Skeletal muscle tissue (tissue), 4 donors: ENCODE results near the gene ELAVL3. TPM values are rescaled to one million over a fixed set of nuclear protein-coding genes. Genes with fewer than 3 reads are reported as not detected.

Experiments used
- H3K27ac ChIP-seq: one replicate; pipeline ENCODE4 v1.7.0; 2013; ENCODE audit warnings: mild to moderate bottlenecking, low read depth, low read length, inconsistent platforms
- H3K27me3 ChIP-seq, 3 donors: one replicate each; pipeline ENCODE4 v1.7.0; 2013; ENCODE audit warnings: low read length in 3 of 3; ENCODE audit not compliant: control insufficient read depth in 3 of 3, insufficient read depth in 3 of 3
- H3K36me3 ChIP-seq, 3 donors: one replicate each; pipeline ENCODE4 v1.7.0; 2013; ENCODE audit warnings: low read length in 3 of 3; ENCODE audit not compliant: control insufficient read depth in 3 of 3, insufficient read depth in 3 of 3
- H3K4me1 ChIP-seq, 3 donors: one replicate each; pipeline ENCODE4 v1.7.0; 2013; ENCODE audit warnings: low read length in 3 of 3, mild to moderate bottlenecking in 3 of 3; ENCODE audit not compliant: control insufficient read depth in 3 of 3, insufficient read depth in 3 of 3
- H3K4me3 ChIP-seq, 3 donors: one replicate each; pipeline ENCODE4 v1.7.0; 2013; ENCODE audit warnings: low read length in 3 of 3
- H3K9ac ChIP-seq, 3 donors: one replicate each; pipeline ENCODE4 v1.7.0; 2013; ENCODE audit warnings: low read length in 3 of 3, mild to moderate bottlenecking in 3 of 3, moderate library complexity in 2 of 3, low read depth in 1 of 3
- H3K9me3 ChIP-seq, 3 donors: one replicate each; pipeline ENCODE4 v1.7.0; 2013; ENCODE audit warnings: low read length in 3 of 3; ENCODE audit not compliant: control insufficient read depth in 3 of 3
- total RNA-seq: library from RNA; depleted of rRNA; stranded (reverse); fragments of >200 nt; gene quantifications from one replicate; pipeline ENCODE4 v1.2.3, GENCODE V29; 2014
- donor health status: Osteomylitis.

ELAVL3 gene
- not detected for total RNA-seq

DNA sequence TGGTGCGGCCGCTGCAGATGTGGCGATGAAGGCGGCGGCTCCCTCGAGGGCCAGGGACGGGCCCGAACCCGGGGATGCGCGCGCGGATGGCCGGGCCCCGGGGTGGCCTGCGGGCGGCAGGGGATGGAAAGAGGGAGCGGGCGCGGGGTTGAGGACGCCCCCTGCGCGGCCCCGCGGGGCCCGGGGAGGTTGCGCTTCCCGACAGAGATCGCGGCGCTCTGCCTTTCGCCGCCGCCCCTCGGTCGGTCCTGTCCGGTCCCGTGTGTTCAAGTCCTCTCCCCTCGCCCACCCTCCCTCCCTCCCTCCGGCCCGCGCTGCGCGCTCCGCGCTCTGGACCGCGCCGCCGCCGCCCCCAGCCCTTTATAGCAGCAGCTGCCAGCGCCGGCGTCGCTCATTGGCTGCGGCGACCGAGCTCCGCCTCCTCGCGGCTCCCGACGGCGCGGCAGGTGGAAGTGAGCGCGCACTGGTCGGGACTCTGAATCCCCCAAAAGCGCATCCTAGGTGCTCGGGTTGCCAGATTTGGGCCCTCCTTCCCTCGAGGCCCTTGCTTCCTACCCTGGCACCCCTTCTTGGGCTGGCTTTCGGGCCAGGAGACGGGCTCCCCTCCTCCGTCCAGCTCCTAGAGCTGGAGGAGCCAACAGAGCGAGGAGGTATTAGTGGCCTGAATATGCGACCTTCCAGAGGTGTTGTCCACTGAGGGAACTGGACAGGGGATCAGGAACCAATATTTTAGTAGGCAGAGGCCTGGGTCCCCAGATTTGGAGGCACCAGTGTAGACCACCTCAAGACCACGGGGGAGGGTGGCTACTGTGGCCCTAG is at the start of gene ELAVL3:
Gene ELAVL3 (minus strand): TSS at position 332 of the 819 bp plus-strand sequence. CDS start 438 bp downstream, outside the sequence.
- H3K36me3 ChIP-seq: peaks cover 0 to 5% (median 4%) of the 10 kb centered on the region in 3 donors
- H3K9ac ChIP-seq: no peak within 1 kb of the TSS
- H3K27ac ChIP-seq: no peak within 1 kb of the TSS
- no peaks in the 10 kb centered on the region for H3K9me3 ChIP-seq
- H3K4me3 ChIP-seq: no peak within 1 kb of the TSS
- H3K27me3 ChIP-seq: peaks cover 46 to 50% (median 49%) of the 10 kb centered on the region in 3 donors
- peaks cover 9 to 10% (median 10%) of the 10 kb centered on the region in 3 donors for H3K4me1 ChIP-seq

- H3K27ac ChIP-seq: no peak overlapping the region
- no peak overlapping the region for H3K9ac ChIP-seq
- no peaks in the 10 kb centered on the region for H3K27me3 ChIP-seq
- H3K9me3 ChIP-seq: no peaks in the 10 kb centered on the region
- no peaks in the 10 kb centered on the region for H3K36me3 ChIP-seq
- H3K4me3 ChIP-seq: no peak overlapping the region
- peaks cover 12 to 16% (median 14%) of the 10 kb centered on the region in 3 donors for H3K4me1 ChIP-seq
These were observed 49.6 kb upstream of the ELAVL3 start for GRCh38 chr19:11530432-11530831.

- Histone ChIP-seq H3K27ac (peak within 1 kb of the TSS; percentile 82), H3K9me3 (no peaks in the 10 kb centered on the region), H3K36me3 (peaks cover 0 to 2% (median 0%) of the 10 kb centered on the region in 3 donors), H3K4me1 (peaks cover 11 to 16% (median 13%) of the 10 kb centered on the region in 3 donors), H3K4me3 (peak within 1 kb of the TSS; percentile 68 to 97 (median 95)), H3K9ac (peak within 1 kb of the TSS; percentile 73 to 95 (median 91)), H3K27me3 (no peaks in the 10 kb centered on the region)
These were observed 47.9 kb upstream of the ELAVL3 start, which contains the start of gene ECSIT for GRCh38 chr19:11528551-11529341. TSS of gene ECSIT (minus strand) at chr19:11529134. CDS start at chr19:11519170, 9,964 bp downstream.

GRCh38 chr19:11519138-11519537 is 38.3 kb upstream of the ELAVL3 start:
- Histone ChIP-seq H3K9me3 (no peaks in the 10 kb centered on the region), H3K27me3 (no peaks in the 10 kb centered on the region), H3K9ac (no peak overlapping the region), H3K36me3 (peaks cover 19 to 30% (median 30%) of the 10 kb centered on the region in 3 donors), H3K4me1 (no peaks in the 10 kb centered on the region), H3K27ac (no peak overlapping the region), H3K4me3 (no peak overlapping the region)

DNA sequence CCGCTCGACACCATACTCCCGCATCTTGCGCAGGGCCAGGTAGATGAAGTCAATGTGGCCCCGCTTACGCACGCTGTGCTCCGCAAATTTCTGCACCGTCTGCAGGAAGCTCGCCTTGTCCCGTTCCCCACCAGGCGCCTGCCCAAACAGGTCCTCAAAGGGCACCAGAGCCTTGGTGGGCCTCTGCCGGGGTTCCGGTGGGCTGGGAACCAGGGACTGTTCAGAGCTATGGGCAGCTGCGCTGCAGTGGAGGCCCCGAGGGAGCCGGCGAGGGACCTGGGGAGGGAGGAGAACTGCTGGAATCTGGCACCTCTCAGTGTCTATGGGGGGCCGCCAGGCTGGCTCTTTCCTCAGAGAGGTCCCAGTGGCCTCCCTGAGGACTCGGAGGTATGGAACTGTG is 33.1 kb upstream of the ELAVL3 start:
- no peaks in the 10 kb centered on the region for H3K9me3 ChIP-seq

GRCh38 chr19:11510444-11510843 is 29.6 kb upstream of the ELAVL3 start:
- Histone ChIP-seq H3K9ac (no peak overlapping the region), H3K9me3 (no peaks in the 10 kb centered on the region), H3K27me3 (no peaks in the 10 kb centered on the region), H3K4me3 (no peak overlapping the region), H3K27ac (no peak overlapping the region), H3K36me3 (peaks cover 25 to 30% (median 30%) of the 10 kb centered on the region in 3 donors), H3K4me1 (peaks cover 5 to 6% (median 6%) of the 10 kb centered on the region in 3 donors)

More for the DNA sequence above, 33.1 kb upstream of the ELAVL3 start:
- Histone ChIP-seq H3K9ac (no peak overlapping the region), H3K27me3 (no peaks in the 10 kb centered on the region), H3K4me1 (no peaks in the 10 kb centered on the region), H3K4me3 (no peak overlapping the region), H3K27ac (no peak overlapping the region), H3K36me3 (peaks cover 36 to 49% (median 44%) of the 10 kb centered on the region in 3 donors)

GRCh38 chr19:11507370-11508078 is 26.7 kb upstream of the ELAVL3 start:
- Histone ChIP-seq H3K4me3 (no peak overlapping the region), H3K9me3 (no peaks in the 10 kb centered on the region), H3K36me3 (peaks cover 13 to 17% (median 14%) of the 10 kb centered on the region in 3 donors), H3K27me3 (no peaks in the 10 kb centered on the region), H3K27ac (no peak overlapping the region), H3K9ac (no peak overlapping the region), H3K4me1 (peaks cover 6 to 11% (median 10%) of the 10 kb centered on the region in 3 donors)

DNA sequence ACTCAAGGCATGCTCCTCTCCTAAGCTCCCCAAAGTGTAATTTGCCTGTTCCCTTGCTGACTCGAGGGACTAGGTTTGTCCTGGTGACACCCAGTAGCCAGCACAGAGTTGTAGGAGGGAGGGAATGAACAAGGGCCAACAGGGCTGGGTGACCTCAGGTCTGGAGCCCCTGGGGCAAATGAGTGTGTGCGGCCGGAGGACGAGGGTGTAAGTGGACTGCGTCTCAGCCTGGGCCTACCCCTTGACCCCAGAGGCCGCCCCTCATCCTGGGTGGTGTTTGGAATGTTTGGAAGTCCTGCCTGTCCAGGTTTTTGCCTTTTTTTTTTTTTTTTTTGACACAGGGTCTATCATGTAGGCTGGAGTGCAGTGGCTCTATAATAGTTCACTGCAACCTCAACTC is 26.1 kb upstream of the ELAVL3 start:
- Histone ChIP-seq H3K27ac (no peak overlapping the region), H3K27me3 (no peaks in the 10 kb centered on the region), H3K36me3 (peaks cover 8 to 14% (median 11%) of the 10 kb centered on the region in 3 donors), H3K4me3 (no peak overlapping the region), H3K4me1 (peaks cover 6 to 11% (median 10%) of the 10 kb centered on the region in 3 donors), H3K9ac (no peak overlapping the region), H3K9me3 (no peaks in the 10 kb centered on the region)

- peaks cover 6 to 11% (median 10%) of the 10 kb centered on the region in 3 donors for H3K4me1 ChIP-seq
- H3K9ac ChIP-seq: peak overlapping the region; percentile 29 to 76 (median 63)
- no peaks in the 10 kb centered on the region for H3K9me3 ChIP-seq
- peaks cover 5 to 10% (median 7%) of the 10 kb centered on the region in 3 donors for H3K36me3 ChIP-seq
- peak overlapping the region; percentile 96 for H3K27ac ChIP-seq
- no peaks in the 10 kb centered on the region for H3K27me3 ChIP-seq
- peak overlapping the region; percentile 65 to 82 (median 80) for H3K4me3 ChIP-seq
These were observed 25.3 kb upstream of the ELAVL3 start for GRCh38 chr19:11506101-11506555.
